HepG2 (cell line): ENCODE data around the gene CR1L. TPM values are rescaled to one million over a fixed set of nuclear protein-coding genes. Genes with fewer than 3 reads are reported as not detected.
"Not testable (repeated sequence)": the region's sequence is repeated elsewhere in the genome, so short reads cannot be mapped to it uniquely, and the experiment has no call there.

Experiments used
- ATAC-seq: fragments of 200-7000 bp; cut with Tn5 transposase; 3 replicates; pipeline ENCODE4 v1.9.1; 2020; ENCODE audit warnings: mild to moderate bottlenecking, moderate library complexity
- BruUV-seq: library from RNA; stranded (reverse); fragments of 400-500 nt; replicated peaks from 2 replicates; lab custom pipeline; 2021; lab: Mats Ljungman, UMichigan
- CTCF ChIA-PET: fragments of 300-600 bp; formaldehyde crosslinking; extraction: SDS; loops from one replicate; lab custom pipeline; 2021; ENCODE audit warnings: low total read pairs, inconsistent platforms, low intra/inter-chr PET ratio; lab: Yijun Ruan, JAX
- POLR2A ChIA-PET: fragments of 350-600 bp; sonication (Branson Sonifier 250); formaldehyde crosslinking; loops from one replicate; lab custom pipeline; 2020; ENCODE audit warnings: antibody characterized with exemption, inconsistent platforms; lab: Yijun Ruan, JAX
- DNase-seq: peaks from one replicate; pipeline ENCODE4 v3.0.0-alpha.2; 2015; ENCODE audit warnings: low spot score
- FAIRE-seq: peaks from 3 replicates; lab custom pipeline; 2011; peaks lifted over from hg19 to GRCh38; lab: Jason Lieb, UNC
- H2AFZ ChIP-seq: one replicate; pipeline ENCODE4 v1.6.1; 2011; ENCODE audit warnings: low read length, inconsistent platforms
- H3K27ac ChIP-seq: fragments of 300-600 bp; 3 replicates; pipeline ENCODE4 v1.8.0; 2011; ENCODE audit warnings: mixed run types, mild to moderate bottlenecking, mixed read lengths, low read length, inconsistent platforms; ENCODE audit not compliant: insufficient read depth; ENCODE audit errors: extremely low read length
- H3K27me3 ChIP-seq, 2 experiments: fragments of 200-600 bp in 1 of 2; 2 replicates in 1 of 2; 3 replicates in 1 of 2; pipeline versions ENCODE4 v1.6.0 to v1.8.0; 2011; ENCODE audit warnings: low read length in 2 of 2, mild to moderate bottlenecking in 2 of 2, moderate library complexity in 2 of 2, inconsistent platforms in 1 of 2; ENCODE audit not compliant: insufficient read depth in 2 of 2, control insufficient read depth in 1 of 2
- H3K36me3 ChIP-seq, 2 experiments: fragments of 200-600 bp in 1 of 2; replicated peaks in 1 of 2; 2 replicates in 1 of 2; 3 replicates in 1 of 2; pipeline versions ENCODE4 v1.5.1 to v1.8.0; 2011; ENCODE audit warnings: low read length in 2 of 2, inconsistent platforms in 1 of 2; ENCODE audit not compliant: insufficient read depth in 2 of 2, control insufficient read depth in 1 of 2
- H3K4me1 ChIP-seq: 2 replicates; pipeline ENCODE4 v1.5.1; 2012; ENCODE audit warnings: low read length, inconsistent platforms; ENCODE audit not compliant: insufficient read depth
- H3K4me2 ChIP-seq: 2 replicates; pipeline ENCODE4 v1.6.0; 2011; ENCODE audit warnings: low read depth, low read length, inconsistent platforms
- H3K4me3 ChIP-seq, 3 experiments: fragments of 200-600 bp in 1 of 3; sonication (generic), shearing (Covaris generic) in 1 of 3; replicated peaks in 1 of 3; 2 replicates each; pipeline ENCODE4 v1.5.1; 2011 to 2016; ENCODE audit warnings: low read length in 3 of 3, inconsistent platforms in 2 of 3, low read depth in 2 of 3, mild to moderate bottlenecking in 2 of 3, control low read depth in 1 of 3, mixed read lengths in 1 of 3; ENCODE audit not compliant: insufficient read depth in 1 of 3
- H3K79me2 ChIP-seq: one replicate; pipeline ENCODE4 v1.6.1; 2011; ENCODE audit warnings: low read length, inconsistent platforms; ENCODE audit not compliant: insufficient read depth
- H3K9ac ChIP-seq: 2 replicates; pipeline ENCODE4 v1.6.0; 2011; ENCODE audit warnings: mild to moderate bottlenecking, low read depth, low read length, inconsistent platforms; ENCODE audit not compliant: insufficient read depth
- H3K9me3 ChIP-seq: 2 replicates; pipeline ENCODE4 v1.5.1; 2012; ENCODE audit warnings: mild to moderate bottlenecking, low read length
- H4K20me1 ChIP-seq: 2 replicates; pipeline ENCODE4 v1.6.0; 2011; ENCODE audit warnings: inconsistent platforms, mild to moderate bottlenecking, low read length, moderate library complexity; ENCODE audit not compliant: insufficient read depth
- CEBPB ChIP-seq: IDR thresholded peaks from 2 replicates; pipeline ENCODE4 v1.6.1; 2011; ENCODE audit warnings: low read depth, low read length, improper control_type of control experiment, borderline replicate concordance
- MBNL3 ChIP-seq: fragments of 250-450 bp; sonication (Bioruptor Pico); conservative IDR thresholded peaks from 2 replicates; pipeline ENCODE4 v1.8.0; 2022; ENCODE audit warnings: mild to moderate bottlenecking, inconsistent platforms
- PRMT3 ChIP-seq: sonication (generic); formaldehyde crosslinking; IDR thresholded peaks from 2 replicates; pipeline ENCODE4 v1.8.1; 2022; ENCODE audit warnings: low read depth, mild to moderate bottlenecking, moderate library complexity, missing genetic modification reagents, borderline replicate concordance
- RFXANK ChIP-seq: IDR thresholded peaks from 2 replicates; pipeline ENCODE4 v1.6.1; 2016
- TGIF2 ChIP-seq: IDR thresholded peaks from 2 replicates; pipeline ENCODE4 v1.6.1; 2016; ENCODE audit warnings: control low read depth, missing compliant biosample characterization
- ZNF556 ChIP-seq: sonication (generic); formaldehyde crosslinking; IDR thresholded peaks from 2 replicates; pipeline ENCODE4 v1.4.0; 2020; ENCODE audit warnings: mild to moderate bottlenecking, missing genetic modification reagents, borderline replicate concordance
- ZNF782 ChIP-seq: sonication (generic); formaldehyde crosslinking; IDR thresholded peaks from 2 replicates; pipeline ENCODE4 v1.4.0; 2020; ENCODE audit warnings: missing genetic modification reagents, mild to moderate bottlenecking, borderline replicate concordance
- WGBS: methylation state at CpG from one replicate; pipeline ENCODE4 v1.1.6; 2017; ENCODE audit warnings: low lambda C conversion rate; 5-methylcytosine and 5-hydroxymethylcytosine counted together
- in situ Hi-C: cut with HindIII; loops from 2 replicates; pipeline ENCODE4 v1.10.0; 2017; ENCODE audit warnings: low pct_unique_long_range_greater_than_20kb; ENCODE audit not compliant: extremely low pct_ligation_motif_present
- intact Hi-C: fragments of 100-400 bp; cut with micrococcal nuclease; formaldehyde crosslinking; loops from one replicate; pipeline ENCODE4 v1.10.0; 2022; ENCODE audit not compliant: unreplicated experiment
- polyA plus RNA-seq, 8 experiments: library from polyadenylated mRNA; depleted of rRNA in 3 of 8; stranded (reverse) in 7 of 8; unstranded in 1 of 8; fragments of >200 nt; fragmentation: Illumina TruSeq in 4 of 8; extraction: Trizol in 4 of 8; gene quantifications; 2 replicates each; pipeline versions ENCODE4 v1.2.1 to v1.2.3, GENCODE V29; 2011 to 2016; ENCODE audit warnings: low read depth in 4 of 8, missing spikeins in 1 of 8, mixed read lengths in 1 of 8; ENCODE audit not compliant: insufficient read depth in 1 of 8
- total RNA-seq, 5 experiments: library from RNA; depleted of rRNA; stranded (reverse); fragments of >200 nt; fragmentation: Illumina TruSeq; extraction: Trizol; gene quantifications; 2 replicates each; pipeline ENCODE4 v1.2.3, GENCODE V29; 2016; ENCODE audit warnings: low read depth in 1 of 5
- TF ChIP-seq, protein P1 (sequence below): IDR thresholded peaks from 2 replicates; pipeline ENCODE4 v1.6.1; 2016; ENCODE audit warnings: missing biosample characterization, missing genetic modification reagents, low read depth

CR1L gene
- total and polyA plus RNA-seq, 2 of the 13 experiments (the other 11 are each of a cell fraction or from before 2014, with no cell fraction given) = not detected

- H3K4me3 ChIP-seq = no peak overlapping the region
- no peak for TF ChIP-seq PRMT3 (CRISPR knock-in tag)
- TF ChIP-seq CEBPB = peak; percentile 58; the same call in 1 of the 2 replicates
- no peak for TF ChIP-seq ZNF556 (CRISPR knock-in tag)
- no peak for TF ChIP-seq MBNL3 (CRISPR knock-in tag)
- no peak for TF ChIP-seq ZNF782
- TF ChIP-seq, protein P1, sequence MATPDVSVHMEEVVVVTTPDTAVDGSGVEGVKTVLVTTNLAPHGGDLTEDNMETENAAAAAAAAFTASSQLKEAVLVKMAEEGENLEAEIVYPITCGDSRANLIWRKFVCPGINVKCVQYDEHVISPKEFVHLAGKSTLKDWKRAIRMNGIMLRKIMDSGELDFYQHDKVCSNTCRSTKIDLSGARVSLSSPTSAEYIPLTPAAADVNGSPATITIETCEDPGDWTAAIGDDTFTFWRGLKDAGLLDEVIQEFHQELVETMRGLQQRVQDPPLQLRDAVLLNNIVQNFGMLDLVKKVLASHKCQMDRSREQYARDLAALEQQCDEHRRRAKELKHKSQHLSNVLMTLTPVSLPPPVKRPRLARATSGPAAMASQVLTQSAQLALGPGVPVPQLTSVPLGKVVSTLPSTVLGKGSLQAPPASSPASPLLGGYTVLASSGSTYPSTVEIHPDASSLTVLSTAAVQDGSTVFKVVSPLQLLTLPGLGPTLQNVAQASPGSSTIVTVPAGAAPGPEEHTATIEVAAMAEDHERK (CRISPR knock-in tag) = no peak
- no peak for TF ChIP-seq TGIF2 (CRISPR knock-in tag)
- no peak for TF ChIP-seq RFXANK
- DNase-seq (no peak), ATAC-seq (no peak), FAIRE-seq (no peak)
- no peaks in the 10 kb centered on the region for H3K27me3 ChIP-seq
- H3K36me3 ChIP-seq = no peaks in the 10 kb centered on the region
- no peaks in the 10 kb centered on the region for H3K4me1 ChIP-seq
- no TSS peak for BruUV-seq
- H3K79me2 ChIP-seq = no peaks in the 10 kb centered on the region
- CTCF ChIA-PET = no interaction called here
- H3K27ac ChIP-seq = no peak overlapping the region
- POLR2A ChIA-PET = no interaction called here
- no peaks in the 10 kb centered on the region for H3K9me3 ChIP-seq
- H2AFZ ChIP-seq = no peak overlapping the region
- H3K9ac ChIP-seq = no peak overlapping the region
- H3K4me2 ChIP-seq = no peak overlapping the region
- intact Hi-C loops (no loop called here), in situ Hi-C loops (no loop called here)
- H4K20me1 ChIP-seq = no peaks in the 10 kb centered on the region
These were observed 11.7 kb upstream of the CR1L start for GRCh38 chr1:207633226-207633625.

GRCh38 chr1:207633699-207634289 lies 11.1 kb upstream of the CR1L start:
- WGBS = 55% methylated on average over 12 of the region's 12 CpGs
- H3K79me2 ChIP-seq, H2AFZ ChIP-seq, H3K36me3 ChIP-seq, DNase-seq, CTCF ChIA-PET, H3K9me3 ChIP-seq, BruUV-seq, H3K9ac ChIP-seq, H3K4me1 ChIP-seq, FAIRE-seq, H3K4me2 ChIP-seq, H3K27ac ChIP-seq, ATAC-seq, intact Hi-C loops, H4K20me1 ChIP-seq, H3K4me3 ChIP-seq, in situ Hi-C loops, POLR2A ChIA-PET, H3K27me3 ChIP-seq: not testable (repeated sequence)

GRCh38 chr1:207634293-207634692 lies 10.6 kb upstream of the CR1L start:
- CTCF ChIA-PET = not testable (repeated sequence)

More at GRCh38 chr1:207634293-207634692, 10.6 kb upstream of the CR1L start:
- H3K27me3 ChIP-seq, H4K20me1 ChIP-seq, H3K9ac ChIP-seq, DNase-seq, H3K9me3 ChIP-seq, BruUV-seq, H3K79me2 ChIP-seq, FAIRE-seq, H3K27ac ChIP-seq, ATAC-seq, in situ Hi-C loops, H2AFZ ChIP-seq, intact Hi-C loops, H3K36me3 ChIP-seq, POLR2A ChIA-PET, H3K4me1 ChIP-seq, H3K4me3 ChIP-seq: not testable (repeated sequence)
- H3K4me2 ChIP-seq = 0 out of 2 replicates have a peak overlapping the region, but pooled peaks have one; percentile 5
- 62% methylated on average over 6 of the region's 6 CpGs for WGBS
